ENCODE measurements around the gene TTC19.

Gene TTC19

GRCh38 chr17:16073845-16074244, 74.2 kb downstream of the TTC19 start:
- Histone ChIP-seq H3K4me3 (ENCODE audit: low read depth in 1 of 2, low read length in 2 of 2) (no peak overlapping the region), H3K27ac (ENCODE audit: low read length) (no peak overlapping the region), H3K36me3 (ENCODE audit: control insufficient read depth in 1 of 2, insufficient read depth in 2 of 2, low read length in 2 of 2) (peaks cover 50 to 59% of the 10 kb centered on the region in 2 donors), H3K9me3 (ENCODE audit: control insufficient read depth in 1 of 2, low read length in 2 of 2) (no peaks in the 10 kb centered on the region), H3K4me1 (ENCODE audit: control insufficient read depth in 1 of 2, insufficient read depth in 2 of 2, low read length in 2 of 2) (no peaks in the 10 kb centered on the region), H3K27me3 (ENCODE audit: low read depth, low read length) (no peaks in the 10 kb centered on the region)

GRCh38 chr17:16074423-16074822, 74.8 kb downstream of the TTC19 start:
- Histone ChIP-seq H3K4me3 (ENCODE audit: low read depth in 1 of 2, low read length in 2 of 2) (no peak overlapping the region), H3K27ac (ENCODE audit: low read length) (no peak overlapping the region), H3K36me3 (ENCODE audit: control insufficient read depth in 1 of 2, insufficient read depth in 2 of 2, low read length in 2 of 2) (peaks cover 51 to 61% of the 10 kb centered on the region in 2 donors), H3K4me1 (ENCODE audit: control insufficient read depth in 1 of 2, insufficient read depth in 2 of 2, low read length in 2 of 2) (no peaks in the 10 kb centered on the region), H3K9me3 (ENCODE audit: control insufficient read depth in 1 of 2, low read length in 2 of 2) (no peaks in the 10 kb centered on the region), H3K27me3 (ENCODE audit: low read depth, low read length) (no peaks in the 10 kb centered on the region)

GRCh38 chr17:16075949-16076348, 76.3 kb downstream of the TTC19 start:
- H3K27me3 ChIP-seq (ENCODE audit: low read depth, low read length) = no peaks in the 10 kb centered on the region
- peaks cover 48 to 55% of the 10 kb centered on the region in 2 donors for H3K36me3 ChIP-seq (ENCODE audit: control insufficient read depth in 1 of 2, insufficient read depth in 2 of 2, low read length in 2 of 2)
- H3K4me3 ChIP-seq (ENCODE audit: low read depth in 1 of 2, low read length in 2 of 2) = no peak overlapping the region
- H3K4me1 ChIP-seq (ENCODE audit: control insufficient read depth in 1 of 2, insufficient read depth in 2 of 2, low read length in 2 of 2) = no peaks in the 10 kb centered on the region
- no peaks in the 10 kb centered on the region for H3K9me3 ChIP-seq (ENCODE audit: control insufficient read depth in 1 of 2, low read length in 2 of 2)
- H3K27ac ChIP-seq (ENCODE audit: low read length) = no peak overlapping the region
